ENCODE results near the gene RPL12.

GRCh38 chr9:127463911-127464310 lies 12.7 kb upstream of the RPL12 start:
- TF ChIP-seq CTCF (IDR thresholded peaks at IDR 0.05; ENCODE audit: borderline replicate concordance, extremely low read depth, low read length, poor library complexity, severe bottlenecking) (no peak), EZH2 (IDR thresholded peaks at IDR 0.05; ENCODE audit: borderline replicate concordance, low read depth, low read length, severe bottlenecking) (no peak)
